Endothelial cell of umbilical vein (primary cell): ENCODE data around the gene SLC45A1. TPM values are rescaled to one million over a fixed set of nuclear protein-coding genes. Genes with fewer than 3 reads are reported as not detected.

Experiments
- BruUV-seq: library from RNA; stranded (reverse); fragments of 400-500 nt; replicated peaks from 2 replicates; lab custom pipeline; 2021; lab: Mats Ljungman, UMichigan
- CTCF ChIA-PET: fragments of 300-600, 350-600 bp; sonication (Branson Sonifier 250); formaldehyde crosslinking; loops from one replicate; lab custom pipeline; 2021; ENCODE audit warnings: antibody characterized with exemption, inconsistent platforms; lab: Charles Lee
- POLR2A ChIA-PET: fragments of 300-600, 350-600 bp; sonication (Branson Sonifier 250); formaldehyde crosslinking; loops from one replicate; lab custom pipeline; 2021; ENCODE audit warnings: antibody characterized with exemption, inconsistent platforms; lab: Charles Lee
- DNase-seq: peaks from one replicate; pipeline ENCODE4 v3.0.0-alpha.2; 2011; ENCODE audit warnings: low read depth, low spot score
- FAIRE-seq: peaks from 2 replicates; lab custom pipeline; 2011; peaks lifted over from hg19 to GRCh38; lab: Jason Lieb, UNC
- H2AFZ ChIP-seq: 2 replicates; pipeline ENCODE4 v1.6.0; 2012; ENCODE audit warnings: low read depth, low read length, control low read depth, inconsistent platforms
- H3K27ac ChIP-seq: 2 replicates; pipeline ENCODE4 v1.5.1; 2011; ENCODE audit warnings: low read depth, mild to moderate bottlenecking, control low read depth, low read length, moderate library complexity; ENCODE audit not compliant: insufficient read depth
- H3K27me3 ChIP-seq, 2 experiments: 2 replicates each; pipeline versions ENCODE4 v1.6.0 to v1.6.1; 2011; ENCODE audit warnings: low read length in 2 of 2, mixed read lengths in 1 of 2; ENCODE audit not compliant: control insufficient read depth in 2 of 2, insufficient read depth in 2 of 2
- H3K36me3 ChIP-seq, 2 experiments: 2 replicates in 1 of 2; 3 replicates in 1 of 2; pipeline ENCODE4 v1.5.1; 2011; ENCODE audit warnings: low read length in 2 of 2, mild to moderate bottlenecking in 1 of 2, moderate library complexity in 1 of 2; ENCODE audit not compliant: control insufficient read depth in 2 of 2, insufficient read depth in 2 of 2; ENCODE audit errors: extremely low read depth in 1 of 2
- H3K4me1 ChIP-seq: 3 replicates; pipeline ENCODE4 v1.5.1; 2011; ENCODE audit warnings: mild to moderate bottlenecking, low read length; ENCODE audit not compliant: control insufficient read depth, insufficient read depth; ENCODE audit errors: extremely low read depth
- H3K4me2 ChIP-seq: 2 replicates; pipeline ENCODE4 v1.6.1; 2011; ENCODE audit warnings: low read length, control low read depth, mixed read lengths; ENCODE audit not compliant: insufficient read depth
- H3K4me3 ChIP-seq, 3 experiments: fragments of 200-600 bp in 1 of 3; sonication (generic), shearing (Covaris generic) in 1 of 3; replicated peaks in 1 of 3; 2 replicates each; pipeline ENCODE4 v1.5.1; 2011 to 2016; ENCODE audit warnings: control low read depth in 3 of 3, low read length in 3 of 3, mild to moderate bottlenecking in 2 of 3, inconsistent platforms in 1 of 3, low read depth in 1 of 3, moderate library complexity in 1 of 3; ENCODE audit not compliant: insufficient read depth in 1 of 3
- H3K79me2 ChIP-seq: 2 replicates; pipeline ENCODE4 v1.6.0; 2012; ENCODE audit warnings: low read length, inconsistent platforms; ENCODE audit not compliant: control insufficient read depth, insufficient read depth
- H3K9ac ChIP-seq: replicated peaks from 2 replicates; pipeline ENCODE3; 2011; ENCODE audit warnings: low read length, control low read depth; ENCODE audit not compliant: insufficient read depth; ENCODE audit errors: extremely low read depth
- H3K9me1 ChIP-seq: replicated peaks from 3 replicates; pipeline ENCODE4 v1.6.0; 2011; ENCODE audit warnings: mild to moderate bottlenecking, low read length; ENCODE audit not compliant: control insufficient read depth, insufficient read depth; ENCODE audit errors: extremely low read depth
- H3K9me3 ChIP-seq: replicated peaks from 2 replicates; pipeline ENCODE4 v1.5.1; 2012; ENCODE audit warnings: low read length, inconsistent platforms; ENCODE audit not compliant: control insufficient read depth, insufficient read depth
- H4K20me1 ChIP-seq: replicated peaks from 2 replicates; pipeline ENCODE3; 2011; ENCODE audit warnings: mild to moderate bottlenecking, low read length; ENCODE audit not compliant: control insufficient read depth, insufficient read depth; ENCODE audit errors: extremely low read depth
- POLR2A ChIP-seq: IDR thresholded peaks from 2 replicates; pipeline ENCODE4 v1.6.1; 2012; ENCODE audit warnings: low read depth, mild to moderate bottlenecking, control low read depth, low read length
- POLR2AphosphoS5 ChIP-seq: IDR thresholded peaks from 2 replicates; pipeline ENCODE4 v1.6.1; 2012; ENCODE audit warnings: low read depth, mild to moderate bottlenecking, control low read depth, low read length, moderate library complexity; ENCODE audit not compliant: insufficient read depth
- dilution Hi-C: fragments of 300-500 bp; cut with MboI; formaldehyde crosslinking; loops from one replicate; pipeline ENCODE4 v1.15.0; 2019; ENCODE audit warnings: low sequenced_read_pairs; ENCODE audit not compliant: extremely low pct_ligation_motif_present
- intact Hi-C: fragments of 100-400 bp; cut with micrococcal nuclease; formaldehyde crosslinking; loops from one replicate; pipeline ENCODE4 v1.10.0; 2022
- polyA plus RNA-seq, 4 experiments: library from polyadenylated mRNA; depleted of rRNA in 3 of 4; stranded (reverse) in 3 of 4; unstranded in 1 of 4; fragments of >200 nt; gene quantifications; 2 replicates each; pipeline versions ENCODE4 v1.2.1 to v1.2.3, GENCODE V29; 2011 to 2012; ENCODE audit warnings: missing spikeins in 1 of 4
- total RNA-seq: library from RNA; stranded (reverse); gene quantifications from 2 replicates; pipeline ENCODE4 v1.2.3, GENCODE V29; 2021
- TF ChIP-seq, protein P1 (sequence below), 2 donors: IDR thresholded peaks; 1 replicate in 1 of 2; 2 replicates in 1 of 2; pipeline ENCODE4 v1.5.1; 2011; ENCODE audit warnings: low read length in 2 of 2, mild to moderate bottlenecking in 2 of 2, moderate library complexity in 2 of 2, control low read depth in 1 of 2, inconsistent platforms in 1 of 2, low read depth in 1 of 2; ENCODE audit not compliant: insufficient read depth in 1 of 2; ENCODE audit errors: extremely low read depth in 1 of 2

The SLC45A1 gene
- total and polyA plus RNA-seq, 2 donors (not counting 3 experiments of a cell fraction or from before 2014, with no cell fraction given): 1.3 to 1.4 TPM

DNA sequence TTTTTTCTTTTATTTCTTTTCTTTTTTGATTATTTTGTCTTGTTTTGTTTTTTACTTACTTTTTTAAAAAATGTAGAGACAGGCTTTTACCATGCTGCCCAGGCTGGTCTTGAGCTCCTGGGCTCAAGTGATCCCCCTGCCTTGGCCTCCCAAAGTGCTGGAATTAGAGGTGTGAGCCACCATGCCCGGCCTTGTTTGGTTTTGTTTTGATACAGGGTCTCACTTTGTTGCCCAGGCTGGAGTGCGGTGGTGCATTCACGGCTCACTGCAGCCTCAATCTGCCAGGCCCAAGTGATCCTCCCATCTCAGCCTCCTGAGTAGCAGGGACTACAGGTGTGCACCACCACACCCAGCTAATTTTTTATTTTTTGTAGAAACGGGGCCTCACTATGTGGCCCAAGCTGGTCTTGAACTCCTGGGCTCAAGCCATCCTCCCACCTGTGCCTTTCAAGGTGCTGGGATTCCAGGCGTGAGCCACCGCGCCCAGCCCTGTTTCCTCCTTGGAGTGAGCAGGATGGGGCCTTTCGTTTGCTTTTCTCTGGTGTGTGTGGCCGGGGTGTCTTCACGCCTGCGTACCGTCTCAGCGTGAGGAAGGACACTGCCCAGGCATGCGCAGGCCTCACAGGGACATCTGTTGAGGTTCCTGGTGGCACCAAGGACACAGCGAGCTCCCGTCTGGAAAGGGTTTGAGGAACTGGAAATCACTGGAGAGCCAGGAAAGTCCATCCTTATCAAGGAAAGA is 15.5 kb downstream of the SLC45A1 start:
- no TSS peak for BruUV-seq
- POLR2A ChIA-PET: no interaction called here
- dilution Hi-C loops: no loop called here
- Histone ChIP-seq H3K9me3 (no peaks in the 10 kb centered on the region), H3K4me2 (no peak overlapping the region), H3K27me3 (no peaks in the 10 kb centered on the region), H4K20me1 (no peaks in the 10 kb centered on the region), H3K4me1 (no peaks in the 10 kb centered on the region), H3K9ac (no peak overlapping the region), H3K27ac (no peak overlapping the region), H3K4me3 (no peak overlapping the region), H3K36me3 (no peaks in the 10 kb centered on the region), H3K79me2 (no peaks in the 10 kb centered on the region), H2AFZ (no peak overlapping the region), H3K9me1 (no peaks in the 10 kb centered on the region)
- intact Hi-C loops: no loop called here
- FAIRE-seq (no peak), DNase-seq (no peak)
- CTCF ChIA-PET: interaction anchor here (1.0 kb wide), 1 partner anchor 318 kb away, joined by 4 read pairs; no protein-coding TSS in a partner anchor
- TF ChIP-seq, protein P1, sequence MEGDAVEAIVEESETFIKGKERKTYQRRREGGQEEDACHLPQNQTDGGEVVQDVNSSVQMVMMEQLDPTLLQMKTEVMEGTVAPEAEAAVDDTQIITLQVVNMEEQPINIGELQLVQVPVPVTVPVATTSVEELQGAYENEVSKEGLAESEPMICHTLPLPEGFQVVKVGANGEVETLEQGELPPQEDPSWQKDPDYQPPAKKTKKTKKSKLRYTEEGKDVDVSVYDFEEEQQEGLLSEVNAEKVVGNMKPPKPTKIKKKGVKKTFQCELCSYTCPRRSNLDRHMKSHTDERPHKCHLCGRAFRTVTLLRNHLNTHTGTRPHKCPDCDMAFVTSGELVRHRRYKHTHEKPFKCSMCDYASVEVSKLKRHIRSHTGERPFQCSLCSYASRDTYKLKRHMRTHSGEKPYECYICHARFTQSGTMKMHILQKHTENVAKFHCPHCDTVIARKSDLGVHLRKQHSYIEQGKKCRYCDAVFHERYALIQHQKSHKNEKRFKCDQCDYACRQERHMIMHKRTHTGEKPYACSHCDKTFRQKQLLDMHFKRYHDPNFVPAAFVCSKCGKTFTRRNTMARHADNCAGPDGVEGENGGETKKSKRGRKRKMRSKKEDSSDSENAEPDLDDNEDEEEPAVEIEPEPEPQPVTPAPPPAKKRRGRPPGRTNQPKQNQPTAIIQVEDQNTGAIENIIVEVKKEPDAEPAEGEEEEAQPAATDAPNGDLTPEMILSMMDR (IDR thresholded peaks at IDR 0.05; ENCODE audit: extremely low read depth in 1 of 2, insufficient read depth in 1 of 2, low read depth in 1 of 2, low read length in 2 of 2): no peak
- TF ChIP-seq POLR2AphosphoS5 (no peak), POLR2A (no peak)
